NCI-H2227 (cell line): ENCODE results near the gene MACROD2.
"Not testable (repeated sequence)": the region's sequence is repeated elsewhere in the genome, so short reads cannot be mapped to it uniquely, and the experiment has no call there.

Experiments
- DNase-seq: peaks from one replicate; lab custom pipeline; 2025; ENCODE audit not compliant: unreplicated experiment; lab: John Stamatoyannopoulos, UW

Gene MACROD2

GRCh38 chr20:15362849-15363248, 1367.5 kb downstream of the MACROD2 start:
- DNase-seq: no peak

- no peak for DNase-seq
These were observed 1369.5 kb downstream of the MACROD2 start for GRCh38 chr20:15364781-15365180.

- DNase-seq: no peak
These were observed 1375.1 kb downstream of the MACROD2 start for GRCh38 chr20:15370370-15370769.

- no peak for DNase-seq
These were observed 1379.4 kb downstream of the MACROD2 start for GRCh38 chr20:15374682-15375081.

- DNase-seq: no peak
These were observed 1380.5 kb downstream of the MACROD2 start for GRCh38 chr20:15375836-15376235.

GRCh38 chr20:15377603-15378002, 1382.3 kb downstream of the MACROD2 start:
- DNase-seq: not testable (repeated sequence)

GRCh38 chr20:15378151-15378550, 1382.8 kb downstream of the MACROD2 start:
- DNase-seq: no peak

- no peak for DNase-seq
These were observed 1384.5 kb downstream of the MACROD2 start for GRCh38 chr20:15379681-15380296.

GRCh38 chr20:15380770-15381169, 1385.5 kb downstream of the MACROD2 start:
- no peak for DNase-seq

GRCh38 chr20:15387228-15387627, 1391.9 kb downstream of the MACROD2 start:
- no peak for DNase-seq

GRCh38 chr20:15395457-15395856, 1400.1 kb downstream of the MACROD2 start:
- no peak for DNase-seq

GRCh38 chr20:15396026-15396425, 1400.7 kb downstream of the MACROD2 start:
- DNase-seq: no peak

GRCh38 chr20:15396900-15397299, 1401.6 kb downstream of the MACROD2 start:
- DNase-seq: no peak

- DNase-seq: no peak
These were observed 1404.5 kb downstream of the MACROD2 start for GRCh38 chr20:15399781-15400180.

- DNase-seq: no peak
These were observed 1410.8 kb downstream of the MACROD2 start for GRCh38 chr20:15406072-15406471.

GRCh38 chr20:15411781-15412180, 1416.5 kb downstream of the MACROD2 start:
- no peak for DNase-seq

- DNase-seq: no peak
These were observed 1420.6 kb downstream of the MACROD2 start for GRCh38 chr20:15415908-15416307.

- DNase-seq: no peak
These were observed 1424.5 kb downstream of the MACROD2 start for GRCh38 chr20:15419856-15420255.

GRCh38 chr20:15422966-15423365, 1427.7 kb downstream of the MACROD2 start:
- no peak for DNase-seq

GRCh38 chr20:15439551-15439950, 1444.2 kb downstream of the MACROD2 start:
- no peak for DNase-seq

- DNase-seq: no peak
These were observed 1444.9 kb downstream of the MACROD2 start for GRCh38 chr20:15440049-15440820.

- DNase-seq: no peak
These were observed 1449.9 kb downstream of the MACROD2 start for GRCh38 chr20:15445056-15445840.
